ENCODE results near the gene AKR1C4.
"Not testable (repeated sequence)": the region's sequence is repeated elsewhere in the genome, so short reads cannot be mapped to it uniquely, and the experiment has no call there.

Gene AKR1C4

DNA sequence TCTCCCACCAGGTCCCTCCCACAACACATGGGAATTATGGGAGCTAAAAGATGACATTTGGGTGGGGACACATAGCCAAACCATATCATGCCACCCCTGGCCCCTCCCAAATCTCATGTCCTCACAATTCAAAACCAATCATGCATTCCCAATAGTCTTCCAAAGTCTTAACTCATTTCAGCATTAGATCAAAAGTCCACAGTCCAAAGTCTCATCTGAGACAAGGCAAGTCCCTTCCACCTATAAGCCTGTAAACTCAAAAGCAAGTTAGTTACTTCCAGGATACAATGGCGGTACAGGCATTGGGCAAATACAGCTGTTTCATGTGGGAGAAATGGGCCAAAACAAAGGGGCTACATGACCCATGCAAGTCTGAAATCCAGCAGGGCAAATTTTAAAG, 13.1 kb downstream of the AKR1C4 start:
- DNase-seq = not testable (repeated sequence)

DNA sequence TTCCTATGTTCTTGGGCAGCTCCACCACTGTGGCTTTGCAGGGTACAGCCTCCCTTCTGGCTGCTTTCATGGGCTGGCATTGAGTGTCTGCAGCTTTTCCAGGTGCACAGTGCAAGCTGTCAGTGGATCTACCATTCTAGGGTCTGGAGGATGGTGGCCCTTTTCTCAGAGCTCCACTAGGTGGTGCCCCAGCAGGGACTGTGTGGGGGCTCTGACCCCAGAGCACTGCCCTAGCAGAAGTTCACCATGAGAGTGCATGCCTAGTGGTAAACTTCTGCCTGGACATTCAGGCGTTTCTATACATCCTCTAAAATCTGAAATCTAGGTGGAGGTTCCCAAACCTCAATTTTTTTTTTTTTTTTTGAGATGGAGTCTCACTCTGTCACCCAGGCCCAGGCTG, 13.6 kb downstream of the AKR1C4 start:
- DNase-seq = not testable (repeated sequence)

- DNase-seq = no peak
Measured at GRCh38 chr10:5211696-5212536, 15.3 kb downstream of the AKR1C4 start.

DNA sequence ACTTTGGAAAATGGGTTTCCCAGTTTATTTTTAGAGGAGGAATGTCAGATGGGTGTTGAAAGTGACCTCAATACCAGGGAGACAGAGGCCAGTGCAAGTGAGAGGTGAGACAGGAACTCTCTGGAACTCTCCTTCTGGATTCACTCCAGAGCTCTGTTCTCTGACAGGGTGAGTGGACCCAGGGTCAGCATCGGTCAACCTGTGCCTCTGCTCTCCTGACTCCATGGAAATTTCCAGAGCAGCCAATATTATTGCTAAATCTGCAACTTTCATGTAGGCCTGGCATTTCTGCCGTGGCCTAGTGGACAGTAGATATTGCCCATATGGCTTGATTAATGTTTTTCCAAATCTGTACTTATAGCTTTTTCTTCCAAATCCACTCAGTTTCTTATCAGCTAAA, 20.2 kb downstream of the AKR1C4 start:
- no peak for DNase-seq

GRCh38 chr10:5219262-5219661, 22.6 kb downstream of the AKR1C4 start:
- DNase-seq = no peak

DNA sequence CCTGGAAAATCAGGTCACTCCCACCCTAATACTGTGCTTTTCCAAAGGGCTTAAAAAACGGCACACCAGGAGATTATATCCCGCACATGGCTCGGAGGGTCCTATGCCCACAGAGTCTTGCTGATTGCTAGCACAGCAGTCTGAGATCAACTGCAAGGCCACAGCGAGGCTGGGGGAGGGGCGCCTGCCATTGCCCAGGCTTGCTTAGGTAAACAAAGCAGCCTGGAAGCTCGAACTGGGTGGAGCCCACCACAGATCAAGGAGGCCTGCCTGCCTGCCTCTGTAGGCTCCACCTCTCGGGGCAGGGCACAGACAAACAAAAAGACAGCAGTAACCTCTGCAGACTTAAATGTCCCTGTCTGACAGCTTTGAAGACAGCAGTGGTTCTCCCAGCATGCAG, 26.3 kb downstream of the AKR1C4 start:
- not testable (repeated sequence) for DNase-seq

DNA sequence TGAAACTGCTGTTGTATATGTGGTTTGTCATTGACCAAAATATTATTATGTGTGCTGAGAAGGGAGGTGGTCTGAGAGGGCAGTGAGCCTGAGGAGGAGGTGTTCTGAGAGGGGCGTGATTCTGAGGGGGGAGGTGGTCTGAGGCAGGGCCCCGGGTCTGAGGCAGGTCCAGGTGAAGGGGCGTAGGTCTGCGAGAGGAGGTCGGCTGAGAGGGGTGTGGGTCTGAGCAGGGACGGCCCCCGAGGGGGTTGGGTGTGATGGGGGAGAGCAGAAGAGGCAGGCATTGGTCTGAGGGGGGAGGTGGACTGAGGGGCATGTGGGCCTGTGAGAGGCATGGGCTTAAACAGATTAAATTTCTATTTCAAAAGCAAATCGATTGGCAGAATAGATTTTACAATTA, 32.4 kb downstream of the AKR1C4 start:
- DNase-seq = no peak

DNA sequence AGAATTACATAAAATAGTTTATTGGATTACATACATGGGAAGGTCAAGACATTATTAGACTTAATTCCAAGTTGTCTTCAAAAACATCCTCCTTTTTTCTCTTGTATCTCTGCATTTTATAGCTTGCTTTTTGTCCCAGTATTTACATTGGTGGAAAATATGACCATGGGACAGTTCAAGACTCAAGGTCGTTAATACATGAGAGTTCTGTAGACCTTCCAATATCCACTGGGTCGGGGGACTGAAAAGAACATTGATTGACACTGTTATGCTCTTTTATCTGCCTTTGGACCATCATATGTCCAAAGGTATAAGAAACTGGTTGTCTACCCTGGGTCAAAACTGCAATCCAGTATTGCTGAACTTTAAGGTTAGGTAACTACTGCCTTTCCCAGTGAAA, 36.7 kb downstream of the AKR1C4 start:
- DNase-seq = no peak

DNA sequence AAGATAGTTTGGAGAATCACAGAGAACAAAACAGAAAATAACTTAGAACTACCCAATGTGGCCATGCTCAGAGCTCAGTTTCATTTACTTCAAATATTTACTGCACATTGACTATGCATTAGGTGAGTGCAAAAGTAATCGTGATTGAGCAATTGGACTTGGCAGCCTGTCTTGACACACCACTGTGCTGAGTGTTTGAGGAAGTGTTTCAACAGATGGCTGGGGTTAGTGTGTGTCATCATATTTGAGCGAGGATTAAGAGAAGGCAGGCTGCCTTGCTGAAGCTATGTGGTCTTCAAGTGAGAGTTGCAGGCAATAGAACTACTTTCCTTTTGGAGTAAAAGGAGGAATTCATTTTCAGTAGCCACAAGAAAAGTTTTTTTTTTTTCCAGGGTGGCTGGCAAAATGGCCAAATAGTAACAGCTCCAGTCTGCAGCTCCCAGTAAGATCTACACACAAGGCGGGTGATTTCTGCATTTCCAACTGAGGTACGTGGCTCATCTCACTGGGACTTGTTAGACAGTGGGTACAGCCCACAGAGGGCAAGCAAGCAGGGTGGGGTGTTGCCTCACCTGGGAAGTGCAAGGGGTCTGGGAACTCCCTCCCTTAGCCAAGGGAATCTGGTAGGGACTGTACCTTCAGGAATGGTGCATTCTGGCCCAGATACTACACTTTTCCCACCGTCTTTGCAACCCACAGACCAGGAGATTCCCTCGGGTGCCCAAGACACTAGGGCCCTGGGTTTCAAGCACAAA, 37.6 kb downstream of the AKR1C4 start:
- peak; percentile 16 for DNase-seq

GRCh38 chr10:5237541-5237940, 40.9 kb downstream of the AKR1C4 start:
- DNase-seq = not testable (repeated sequence)

DNA sequence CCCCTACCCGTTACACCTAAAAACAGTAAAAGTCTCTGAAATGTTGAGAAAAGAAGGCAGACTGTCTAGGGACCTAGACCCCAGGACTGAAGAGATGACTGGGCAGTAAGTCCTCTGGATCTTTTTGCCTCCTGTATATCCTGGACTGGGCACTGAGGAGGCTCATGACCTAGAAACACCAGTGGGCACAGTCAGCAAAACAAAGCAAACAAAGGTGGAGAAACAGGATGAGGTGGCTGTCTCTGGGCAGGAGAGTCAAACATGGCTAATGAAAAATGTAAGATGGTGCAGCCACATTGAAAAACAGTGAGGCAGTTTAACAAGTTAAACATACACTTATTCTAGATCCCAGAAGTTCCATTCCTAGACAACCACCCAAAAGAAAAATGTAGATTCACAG, 45.9 kb downstream of the AKR1C4 start:
- DNase-seq = no peak

DNA sequence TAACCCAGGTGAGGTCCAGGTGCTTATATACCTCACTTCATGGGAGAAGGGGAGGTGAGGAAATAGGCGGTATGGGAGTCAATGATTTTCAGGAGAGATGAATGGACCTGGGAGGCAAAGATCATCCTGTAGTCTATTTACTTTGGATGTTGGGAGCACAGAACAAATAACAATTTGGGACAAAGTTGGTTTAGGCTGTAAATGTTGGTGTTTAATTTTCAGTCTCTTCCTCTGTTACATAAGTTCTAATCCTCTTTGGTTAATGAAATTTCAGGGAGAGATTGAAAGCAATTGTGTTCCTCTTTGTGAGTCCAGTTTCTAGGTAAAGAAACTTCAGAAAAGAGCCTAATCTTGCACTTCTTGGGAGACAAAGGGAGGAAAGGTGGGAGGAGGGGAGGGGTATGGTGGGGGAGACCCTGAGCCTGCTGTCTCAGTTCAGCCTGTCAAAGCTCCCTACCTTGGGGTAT, 46.9 kb downstream of the AKR1C4 start:
- no peak for DNase-seq

DNA sequence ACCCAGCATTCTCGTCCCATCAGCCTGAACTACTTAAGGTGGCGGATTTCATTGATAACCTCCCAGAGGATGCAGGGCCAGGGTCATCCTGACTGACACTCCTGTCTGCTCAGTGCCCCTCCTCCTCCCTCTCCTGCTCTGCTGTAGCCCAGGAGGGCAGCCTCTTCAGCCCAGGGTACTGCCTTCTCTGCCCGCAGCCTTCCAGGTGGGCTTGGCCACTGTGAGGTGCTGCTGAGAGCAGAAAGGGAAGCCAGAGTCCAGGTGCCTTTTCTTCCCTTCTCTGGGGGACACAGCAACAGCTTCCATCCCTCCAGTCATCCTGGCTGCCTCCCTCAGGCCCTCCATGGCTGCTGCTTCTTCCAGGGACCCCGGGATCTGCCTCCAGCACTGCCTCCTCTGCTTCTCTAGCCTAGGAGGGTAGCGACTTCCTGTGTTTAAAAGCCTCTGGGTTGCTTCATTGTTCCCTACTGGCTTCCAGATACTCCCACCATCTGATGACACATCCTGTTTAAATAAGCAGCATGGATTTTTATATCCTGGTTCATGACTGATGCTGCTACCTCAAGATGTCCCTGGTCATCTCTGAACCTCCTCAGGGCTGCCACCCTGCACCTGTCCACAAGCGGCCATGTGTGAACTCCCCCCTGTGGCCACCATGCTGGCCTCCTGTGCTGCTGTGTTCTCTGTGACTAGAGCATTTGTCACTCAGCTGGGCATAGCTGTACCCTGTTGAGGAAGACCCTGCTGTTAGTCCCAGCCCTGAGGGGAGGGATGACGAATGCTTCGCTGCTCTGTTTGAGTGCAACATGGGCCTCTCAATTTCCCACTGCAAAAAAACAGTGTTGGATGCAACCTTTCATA, 55.8 kb downstream of the AKR1C4 start:
- peak; percentile 29 for DNase-seq

DNA sequence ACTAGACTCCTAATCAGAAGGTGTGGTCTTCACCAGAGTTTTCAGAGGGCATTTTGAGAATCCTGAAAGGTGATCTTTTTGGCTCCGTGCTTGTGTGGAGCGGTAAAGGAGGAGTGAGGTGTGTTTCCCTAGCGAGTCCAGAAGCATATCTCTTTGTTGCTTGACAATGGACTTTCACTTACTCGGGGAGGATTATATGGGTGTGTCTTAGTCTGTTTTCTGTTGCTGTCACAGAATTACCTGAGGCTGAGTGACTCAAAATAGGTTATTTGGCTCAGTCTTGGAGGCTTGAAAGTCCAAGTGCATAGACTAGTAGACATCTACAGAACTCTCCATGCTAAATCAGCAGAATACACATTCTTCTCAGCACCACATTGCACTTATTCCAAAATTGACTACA, 57.9 kb downstream of the AKR1C4 start:
- no peak for DNase-seq

DNA sequence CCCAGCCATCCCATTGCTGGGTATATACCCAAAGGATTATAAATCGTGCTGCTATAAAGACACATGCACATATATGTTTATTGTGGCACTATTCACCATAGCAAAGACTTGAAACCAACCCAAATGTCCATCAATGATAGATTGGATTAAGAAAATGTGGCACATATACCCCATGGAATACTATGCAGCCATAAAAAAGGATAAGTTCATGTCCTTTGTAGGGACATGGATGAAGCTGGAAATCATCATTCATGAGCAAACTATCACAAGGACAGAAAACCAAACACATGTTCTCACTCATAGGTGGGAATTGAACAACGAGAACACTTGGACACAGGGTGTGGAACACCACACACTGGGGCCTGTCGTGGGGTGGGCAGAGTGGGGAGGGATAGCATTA, 61.1 kb downstream of the AKR1C4 start:
- DNase-seq = not testable (repeated sequence)

- no peak for DNase-seq
Measured at GRCh38 chr10:5259132-5259951, 62.7 kb downstream of the AKR1C4 start.

GRCh38 chr10:5259952-5260578, 63.4 kb downstream of the AKR1C4 start:
- DNase-seq = no peak

GRCh38 chr10:5260828-5261227, 64.2 kb downstream of the AKR1C4 start:
- DNase-seq = no peak

DNA sequence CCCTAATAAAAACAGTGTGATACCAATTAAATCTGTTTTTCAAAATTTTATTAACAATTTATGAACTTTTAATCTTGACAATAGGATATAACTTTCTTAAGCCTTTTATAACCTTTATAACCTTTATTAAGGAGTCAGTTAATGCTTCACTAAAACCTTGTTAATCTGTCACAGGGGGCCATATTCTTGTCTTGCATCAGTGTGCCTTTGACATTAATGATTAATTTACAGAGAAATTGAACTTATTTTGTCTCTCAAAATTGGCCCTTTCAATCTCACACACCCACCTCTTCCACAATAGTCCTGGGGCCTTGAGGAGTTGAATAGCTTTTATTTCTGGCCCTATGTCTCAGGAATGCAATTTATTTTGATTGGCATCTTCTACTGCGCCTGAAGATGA, 68.5 kb downstream of the AKR1C4 start:
- DNase-seq = no peak

DNA sequence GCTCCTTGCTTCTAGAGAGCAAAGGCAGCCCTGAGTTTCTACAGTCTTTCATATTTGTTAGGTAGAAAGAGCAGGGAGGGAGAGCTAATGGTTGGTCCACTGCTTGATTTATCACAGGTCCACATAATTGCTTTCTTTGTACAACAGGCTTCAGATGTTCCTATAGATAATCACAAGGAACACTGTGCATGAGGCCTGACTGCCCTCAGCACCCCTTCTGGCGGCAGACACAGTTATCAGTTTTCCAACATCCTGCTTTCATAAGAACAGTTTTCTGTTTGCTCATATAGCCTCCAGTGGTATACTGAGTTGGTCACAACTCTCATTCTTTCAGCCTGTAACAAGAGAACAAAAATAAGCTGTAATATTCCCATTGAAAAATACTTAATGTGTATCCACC, 69.7 kb downstream of the AKR1C4 start:
- DNase-seq = no peak

DNA sequence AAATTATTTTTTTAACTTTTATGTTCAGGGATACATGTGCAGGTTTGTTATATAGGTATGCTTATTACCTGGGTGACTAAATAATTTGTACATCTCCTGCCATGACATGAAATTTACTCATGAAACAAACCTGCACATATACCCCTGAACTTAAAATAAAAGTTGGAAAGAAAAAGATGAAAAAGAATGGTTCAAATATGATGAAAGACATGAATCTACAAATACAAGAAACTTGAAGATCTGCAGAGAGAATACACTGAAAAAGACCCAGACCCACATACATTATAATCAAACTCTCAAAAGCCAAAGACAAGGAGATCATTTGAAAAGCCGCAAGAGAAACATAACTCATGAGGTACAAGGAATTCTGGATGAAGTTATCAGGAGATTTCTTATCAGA, 70.2 kb downstream of the AKR1C4 start:
- no peak for DNase-seq

GRCh38 chr10:5268234-5268633, 71.6 kb downstream of the AKR1C4 start:
- no peak for DNase-seq
